ENCODE data around the gene PPIA. TPM values are rescaled to one million over a fixed set of nuclear protein-coding genes. Genes with fewer than 3 reads are reported as not detected.
"Not testable (repeated sequence)": the region's sequence is repeated elsewhere in the genome, so short reads cannot be mapped to it uniquely, and the experiment has no call there.

PPIA gene
- polyA plus RNA-seq, 1 donor = 1,199 TPM

DNA sequence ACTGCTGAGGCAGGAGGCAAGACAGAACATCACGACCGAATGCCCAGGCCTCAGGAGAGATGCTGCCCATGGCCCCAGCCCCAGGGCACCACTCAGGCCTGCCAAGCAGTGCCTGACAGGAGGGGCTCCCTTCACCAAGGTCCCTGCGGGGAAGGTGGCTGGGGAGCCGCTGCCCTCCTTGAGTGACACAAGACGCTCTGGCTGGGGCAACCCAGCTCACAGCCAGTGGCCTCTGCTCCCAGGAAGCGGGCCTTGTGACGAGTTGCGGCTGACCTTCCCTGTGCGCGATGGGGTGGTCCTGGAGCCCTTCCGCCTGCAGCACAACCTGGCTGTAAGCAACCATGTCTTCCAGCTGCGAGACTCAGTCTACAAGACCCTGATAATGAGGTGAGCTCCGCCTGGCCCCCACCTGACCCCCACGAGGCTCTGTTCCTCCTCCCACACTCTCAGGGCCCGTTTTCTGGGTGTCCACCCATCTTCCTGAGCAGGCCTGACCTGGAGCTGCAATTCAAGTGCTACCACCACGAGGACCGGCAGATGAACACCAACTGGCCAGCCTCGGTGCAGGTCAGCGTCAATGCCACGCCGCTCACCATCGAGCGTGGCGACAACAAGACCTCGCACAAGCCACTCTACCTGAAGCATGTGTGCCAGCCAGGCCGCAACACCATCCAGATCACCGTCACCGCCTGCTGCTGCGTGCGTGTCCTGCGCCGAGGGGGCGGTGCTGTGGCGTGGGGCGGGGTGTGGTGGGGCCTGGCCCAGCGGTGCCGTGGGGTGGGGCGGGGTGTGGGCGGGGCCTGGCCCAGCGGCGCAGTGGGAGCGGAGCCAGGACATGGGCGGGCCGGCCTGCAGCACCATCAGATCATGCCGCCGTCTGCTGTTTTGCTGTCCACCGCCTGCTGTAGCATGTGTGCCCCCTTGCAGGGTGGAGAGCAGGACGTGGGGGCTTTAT, 35.0 kb upstream of the PPIA start:
- no peak for DNase-seq

DNA sequence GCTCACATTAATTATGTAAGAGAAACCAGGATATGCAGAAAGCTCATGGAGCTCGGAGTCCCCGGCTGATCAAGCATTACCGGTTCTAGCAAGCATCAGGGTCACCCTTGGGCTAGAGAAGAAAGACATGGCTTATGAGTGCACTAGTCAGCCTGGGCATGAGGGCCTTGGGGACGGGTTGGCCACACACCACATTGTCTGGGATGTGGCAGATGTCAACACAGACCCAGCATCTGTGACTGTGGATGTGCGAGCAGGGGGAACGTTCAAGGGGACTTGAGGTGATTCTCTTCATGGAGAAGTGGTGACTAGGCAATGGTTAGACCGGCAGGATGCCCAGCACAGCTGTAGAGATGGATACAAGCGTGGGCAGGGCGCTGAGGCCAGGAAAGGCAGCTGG, 34.2 kb upstream of the PPIA start:
- DNase-seq = no peak

DNA sequence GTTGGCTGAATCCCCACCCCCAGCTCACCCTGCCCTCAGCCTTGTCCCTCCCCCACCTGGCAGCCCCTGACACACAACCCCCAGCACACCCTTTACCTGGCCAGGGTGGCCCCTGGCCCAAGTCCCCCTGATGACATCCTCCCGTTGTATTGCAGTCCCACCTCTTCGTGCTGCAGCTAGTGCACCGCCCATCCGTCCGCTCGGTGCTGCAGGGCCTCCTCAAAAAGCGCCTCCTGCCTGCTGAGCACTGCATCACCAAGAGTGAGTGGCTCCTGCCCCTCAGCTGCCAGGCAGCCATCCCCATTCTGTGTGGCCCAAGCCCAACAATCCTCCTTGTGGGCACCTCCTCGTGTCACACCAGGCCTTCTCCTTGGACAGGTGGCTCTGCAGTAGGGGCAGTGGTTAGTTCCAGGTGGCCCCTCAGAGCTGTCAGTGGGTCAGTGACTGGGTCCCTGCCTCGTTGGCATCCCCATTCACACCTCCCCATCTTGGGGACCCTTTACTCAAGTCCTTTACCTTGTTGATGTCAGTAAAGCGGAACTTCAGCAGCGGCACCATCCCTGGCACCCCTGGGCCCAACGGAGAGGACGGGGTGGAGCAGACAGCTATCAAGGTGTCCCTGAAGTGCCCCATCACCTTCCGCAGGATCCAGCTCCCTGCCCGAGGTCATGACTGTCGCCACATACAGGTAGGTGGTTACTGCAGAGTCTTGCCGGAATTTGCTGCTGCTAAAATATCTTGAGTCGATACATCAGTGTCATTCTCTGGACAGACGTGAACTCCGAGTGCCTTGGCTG, 33.6 kb upstream of the PPIA start:
- DNase-seq = no peak

DNA sequence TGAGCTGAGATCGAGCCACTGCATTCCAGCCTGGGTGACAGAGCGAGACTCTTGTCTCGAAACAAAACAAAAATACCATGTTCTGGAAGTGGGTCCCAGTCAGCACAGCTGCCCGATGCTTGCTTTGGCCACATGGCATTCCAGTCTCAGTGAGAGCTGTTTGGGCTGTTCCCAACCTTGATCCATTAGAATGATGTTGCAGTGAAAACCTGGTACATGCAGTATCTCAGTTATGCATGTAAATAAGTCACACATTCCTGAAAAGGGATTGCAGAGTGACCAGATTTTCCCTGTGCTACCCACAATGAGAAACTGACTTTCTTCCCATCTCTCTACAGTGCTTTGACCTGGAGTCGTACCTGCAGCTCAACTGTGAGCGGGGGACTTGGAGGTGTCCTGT, 32.4 kb upstream of the PPIA start:
- DNase-seq = no peak

GRCh38 chr7:44764665-44765578, 31.6 kb upstream of the PPIA start:
- no peak for DNase-seq

DNA sequence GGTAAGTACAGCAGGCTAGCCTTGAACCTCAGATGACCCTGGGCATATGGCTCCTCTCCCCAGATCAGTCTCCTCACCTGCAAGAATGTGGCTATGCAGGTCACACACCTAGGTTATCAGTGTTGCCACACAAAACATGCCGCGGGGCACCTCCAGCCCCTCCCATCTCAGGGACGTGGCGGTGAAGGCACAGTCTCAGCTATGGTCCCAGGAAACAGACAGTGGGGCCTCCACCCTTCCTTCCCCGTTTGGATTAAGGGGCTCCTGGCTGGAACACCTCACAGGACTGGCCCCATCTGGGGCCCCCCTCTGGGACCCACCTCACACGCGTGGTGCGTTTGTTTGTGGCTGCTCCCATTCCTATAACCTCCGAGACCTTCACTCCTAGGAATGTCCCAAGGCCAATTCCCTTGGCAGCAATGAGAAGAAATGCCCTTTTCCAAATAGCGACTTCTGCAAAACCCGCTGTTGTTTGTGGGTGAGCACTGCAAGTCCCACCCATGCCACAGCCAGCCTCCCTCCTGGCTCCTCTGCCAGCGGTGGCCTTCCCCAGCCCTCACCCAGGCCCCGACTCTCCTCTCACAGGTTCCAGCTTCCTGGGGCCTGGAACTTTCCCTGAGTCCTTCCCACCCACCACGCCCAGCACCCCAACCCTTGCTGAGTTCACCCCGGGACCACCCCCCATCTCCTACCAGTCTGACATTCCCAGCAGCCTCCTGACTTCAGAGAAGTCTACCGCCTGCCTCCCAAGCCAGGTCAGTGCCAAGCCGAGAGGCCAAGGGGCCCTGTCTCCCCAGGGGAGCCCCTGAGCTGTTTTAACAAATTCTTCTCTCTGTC, 30.7 kb upstream of the PPIA start:
- no peak for DNase-seq

DNA sequence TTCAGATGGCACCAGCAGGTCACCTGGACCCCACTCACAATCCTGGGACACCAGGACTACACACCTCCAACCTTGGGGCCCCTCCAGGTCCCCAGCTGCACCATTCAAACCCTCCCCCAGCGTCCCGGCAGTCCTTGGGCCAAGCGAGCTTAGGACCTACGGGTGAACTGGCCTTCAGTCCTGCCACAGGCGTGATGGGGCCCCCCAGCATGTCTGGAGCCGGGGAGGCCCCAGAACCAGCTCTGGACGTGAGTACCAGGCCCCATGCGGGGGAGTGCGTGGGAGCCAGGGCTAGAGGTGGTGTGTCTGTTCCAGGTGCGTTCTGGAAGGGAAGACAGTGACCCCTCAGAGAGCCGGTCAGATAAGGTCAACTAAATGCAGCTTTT, 30.1 kb upstream of the PPIA start:
- DNase-seq = no peak

GRCh38 chr7:44767134-44767911, 29.2 kb upstream of the PPIA start:
- DNase-seq = no peak

- peak; percentile 75 for DNase-seq
Measured at GRCh38 chr7:44767912-44768627, 28.4 kb upstream of the PPIA start.

DNA sequence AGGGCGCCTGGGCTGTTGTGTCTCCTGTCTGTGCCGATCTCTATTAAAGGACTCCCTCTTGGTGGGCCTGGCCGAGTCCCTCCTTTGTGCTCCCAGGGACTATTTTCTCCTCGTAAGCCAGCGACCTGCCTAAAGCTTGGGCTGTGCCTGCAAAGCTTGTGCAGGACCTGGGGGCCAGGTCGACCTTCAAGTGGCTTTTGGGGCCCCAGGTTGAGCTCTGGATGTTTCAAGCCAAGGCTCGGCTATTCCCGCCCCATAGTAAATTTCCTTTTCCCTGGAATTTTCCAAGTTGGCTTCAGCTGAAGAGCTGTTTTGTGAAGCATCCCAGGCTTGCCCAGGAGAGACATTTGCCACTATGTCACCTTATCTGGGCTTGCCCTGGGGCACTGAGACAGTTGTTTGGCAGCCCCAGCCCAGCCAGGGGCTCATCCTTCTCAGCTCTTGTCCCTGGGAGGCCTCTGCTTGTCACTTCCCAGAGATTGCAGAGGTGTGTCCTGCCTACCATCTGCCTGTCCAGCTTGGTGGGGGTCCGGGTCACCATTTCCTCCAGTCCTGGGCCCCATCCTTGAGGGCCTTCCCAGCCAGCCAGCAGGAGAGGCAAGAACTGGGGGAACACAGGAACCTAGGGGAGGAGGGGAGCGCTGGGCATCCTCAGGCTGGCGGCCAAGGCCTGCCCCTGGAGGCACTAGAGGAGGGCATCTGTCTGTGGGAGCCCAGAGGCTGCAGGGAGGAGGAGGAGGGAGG, 27.7 kb upstream of the PPIA start:
- DNase-seq = no peak

DNA sequence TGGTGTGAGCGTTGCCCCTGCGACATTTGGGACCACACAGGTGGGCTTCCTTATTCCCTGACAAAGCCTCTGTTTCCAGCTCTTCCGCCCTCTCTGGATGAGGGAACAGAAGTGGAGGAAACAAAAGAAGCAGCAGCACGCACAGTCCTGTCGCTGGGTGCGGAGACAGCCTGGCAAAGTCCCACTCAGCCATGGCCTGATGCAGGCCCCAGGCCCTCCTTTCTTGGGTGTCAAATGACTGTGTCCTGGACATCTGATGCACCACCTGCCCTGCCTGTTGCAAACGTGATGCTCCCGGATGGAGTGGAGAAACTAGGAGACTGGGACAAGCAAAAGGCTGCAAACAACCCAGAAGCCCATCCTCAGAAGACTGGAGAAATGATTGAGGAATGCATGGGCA, 27.1 kb upstream of the PPIA start:
- no peak for DNase-seq

DNA sequence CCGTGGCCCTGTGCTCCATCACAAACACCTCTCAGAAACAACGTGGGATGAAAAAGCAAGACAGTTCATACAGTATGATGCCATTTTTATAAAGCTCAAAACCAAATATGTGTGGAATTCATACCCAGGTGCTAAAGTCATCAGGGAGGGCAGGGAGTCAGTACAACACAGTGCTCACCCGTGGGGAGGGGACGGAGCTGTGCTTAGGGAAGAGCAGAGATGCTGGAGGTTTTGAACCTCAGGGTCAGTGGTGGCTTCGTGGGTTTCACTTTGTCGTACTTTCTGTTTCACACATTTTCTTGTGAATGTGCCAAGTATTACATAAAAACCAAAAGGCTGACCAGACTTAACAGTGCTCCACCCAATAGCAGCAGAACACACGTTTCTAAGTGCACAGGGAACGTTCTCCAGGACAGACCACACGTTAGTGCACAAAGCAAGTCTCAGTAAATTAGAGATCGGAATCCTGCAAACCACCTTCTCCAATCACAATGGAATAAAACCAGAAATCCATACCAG, 26.6 kb upstream of the PPIA start:
- DNase-seq = no peak

- DNase-seq = no peak
Measured at GRCh38 chr7:44771358-44771757, 25.1 kb upstream of the PPIA start.

- no peak for DNase-seq
Measured at GRCh38 chr7:44772440-44772839, 24.0 kb upstream of the PPIA start.

- DNase-seq = no peak
Measured at GRCh38 chr7:44772867-44773266, 23.6 kb upstream of the PPIA start.

DNA sequence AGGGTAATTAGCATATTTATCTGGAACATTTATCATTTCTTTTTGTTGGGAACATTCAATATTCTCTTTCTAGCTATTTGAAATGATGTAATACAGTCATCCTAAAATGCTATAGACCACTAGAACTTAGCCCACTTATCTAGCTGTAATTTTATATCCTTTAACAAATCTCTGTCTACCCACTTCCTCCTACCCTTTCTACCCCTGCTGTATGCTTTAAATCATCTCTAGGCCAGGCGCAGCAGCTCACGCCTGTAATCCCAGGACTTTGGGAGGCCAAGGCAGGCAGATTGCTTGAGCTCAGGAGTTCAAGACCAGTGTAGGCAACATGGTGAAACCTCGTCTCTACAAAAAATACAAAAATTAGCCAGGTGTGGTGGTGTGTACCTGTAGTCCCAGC, 22.0 kb upstream of the PPIA start:
- not testable (repeated sequence) for DNase-seq

- no peak for DNase-seq
Measured at GRCh38 chr7:44775383-44776107, 20.9 kb upstream of the PPIA start.

- no peak for DNase-seq
Measured at GRCh38 chr7:44776211-44776610, 20.3 kb upstream of the PPIA start.
